IMR-90 (cell line): ENCODE measurements around the gene CLK3. TPM values are rescaled to one million over a fixed set of nuclear protein-coding genes. Genes with fewer than 3 reads are reported as not detected.

Source experiments
- ATAC-seq: fragments of 200-7000 bp; cut with Tn5 transposase; 2 replicates; pipeline ENCODE4 v1.9.1; 2020; ENCODE audit warnings: low read depth, mild to moderate bottlenecking, moderate library complexity
- BruUV-seq: library from RNA; stranded (reverse); fragments of 400-500 nt; replicated peaks from 2 replicates; lab custom pipeline; 2021; lab: Mats Ljungman, UMichigan
- CTCF ChIA-PET: fragments of 300-600 bp; formaldehyde crosslinking; extraction: SDS; loops from one replicate; lab custom pipeline; 2021; ENCODE audit warnings: antibody characterized with exemption; lab: Yijun Ruan, JAX
- POLR2A ChIA-PET: fragments of 300-600 bp; sonication (Branson Sonifier 250); formaldehyde crosslinking; loops from one replicate; lab custom pipeline; 2022; ENCODE audit warnings: antibody characterized with exemption; ENCODE audit not compliant: unreplicated experiment; lab: Charles Lee
- DNase-seq: peaks from one replicate; pipeline ENCODE4 v3.0.0; 2013
- H2AFZ ChIP-seq: replicated peaks from 2 replicates; pipeline ENCODE3; 2013; ENCODE audit warnings: low read length, mild to moderate bottlenecking; ENCODE audit not compliant: poor library complexity
- H2AK5ac ChIP-seq: 2 replicates; pipeline ENCODE4 v1.6.1; 2013; ENCODE audit warnings: low read depth, low read length, inconsistent platforms
- H2AK9ac ChIP-seq: replicated peaks from 2 replicates; pipeline ENCODE3; 2013; ENCODE audit warnings: mild to moderate bottlenecking, low read depth, low read length, moderate library complexity; ENCODE audit not compliant: poor library complexity
- H2BK120ac ChIP-seq: 2 replicates; pipeline ENCODE4 v1.6.1; 2013; ENCODE audit warnings: low read depth, low read length, inconsistent platforms
- H2BK15ac ChIP-seq: 3 replicates; pipeline ENCODE4 v1.6.1; 2013; ENCODE audit warnings: low read depth, low read length, inconsistent platforms
- H2BK20ac ChIP-seq: 2 replicates; pipeline ENCODE4 v1.6.1; 2013; ENCODE audit warnings: low read depth, mild to moderate bottlenecking, inconsistent platforms, low read length, moderate library complexity
- H2BK5ac ChIP-seq: 2 replicates; pipeline ENCODE4 v1.6.1; 2013; ENCODE audit warnings: mild to moderate bottlenecking, low read depth, low read length, inconsistent platforms; ENCODE audit not compliant: poor library complexity, severe bottlenecking
- H3K14ac ChIP-seq: replicated peaks from 2 replicates; pipeline ENCODE4 v1.6.1; 2013; ENCODE audit warnings: low read depth, low read length, inconsistent platforms
- H3K18ac ChIP-seq: 2 replicates; pipeline ENCODE4 v1.6.1; 2013; ENCODE audit warnings: low read depth, low read length, control low read depth
- H3K23ac ChIP-seq: 2 replicates; pipeline ENCODE4 v1.6.1; 2013; ENCODE audit warnings: low read depth, low read length, inconsistent platforms
- H3K27ac ChIP-seq: 2 replicates; pipeline ENCODE4 v1.5.1; 2013; ENCODE audit warnings: mild to moderate bottlenecking, control low read depth, low read length; ENCODE audit not compliant: insufficient read depth
- H3K27me3 ChIP-seq: 2 replicates; pipeline ENCODE4 v1.6.1; 2013; ENCODE audit warnings: low read length; ENCODE audit not compliant: control insufficient read depth, insufficient read depth
- H3K36me3 ChIP-seq: 2 replicates; pipeline ENCODE4 v1.6.1; 2013; ENCODE audit warnings: low read length, mixed read lengths; ENCODE audit not compliant: control insufficient read depth, insufficient read depth
- H3K4ac ChIP-seq: 2 replicates; pipeline ENCODE4 v1.6.1; 2013; ENCODE audit warnings: low read depth, low read length, inconsistent platforms
- H3K4me1 ChIP-seq: 2 replicates; pipeline ENCODE4 v1.6.1; 2013; ENCODE audit warnings: low read length, mixed read lengths; ENCODE audit not compliant: control insufficient read depth, insufficient read depth
- H3K4me2 ChIP-seq: 2 replicates; pipeline ENCODE4 v1.6.1; 2013; ENCODE audit warnings: low read depth, mild to moderate bottlenecking, control low read depth, low read length, moderate library complexity
- H3K4me3 ChIP-seq: 2 replicates; pipeline ENCODE4 v1.5.1; 2013; ENCODE audit warnings: low read depth, mild to moderate bottlenecking, control low read depth, low read length, moderate library complexity; ENCODE audit not compliant: insufficient read depth
- H3K56ac ChIP-seq: 2 replicates; pipeline ENCODE4 v1.6.1; 2013; ENCODE audit warnings: low read length, inconsistent platforms; ENCODE audit not compliant: insufficient read depth; ENCODE audit errors: extremely low read depth
- H3K79me1 ChIP-seq, 2 experiments: 2 replicates each; pipeline ENCODE4 v1.6.1; 2013; ENCODE audit warnings: low read length in 2 of 2, inconsistent platforms in 1 of 2, low read depth in 1 of 2
- H3K9ac ChIP-seq: 2 replicates; pipeline ENCODE4 v1.6.1; 2013; ENCODE audit warnings: low read depth, low read length, control low read depth
- H3K9me1 ChIP-seq: 2 replicates; pipeline ENCODE4 v1.6.1; 2013; ENCODE audit warnings: low read length, inconsistent platforms; ENCODE audit not compliant: insufficient read depth
- H3K9me3 ChIP-seq: 2 replicates; pipeline ENCODE4 v1.6.1; 2013; ENCODE audit warnings: low read length; ENCODE audit not compliant: control insufficient read depth, insufficient read depth
- H4K20me1 ChIP-seq: 2 replicates; pipeline ENCODE4 v1.6.1; 2013; ENCODE audit warnings: low read length, inconsistent platforms; ENCODE audit not compliant: insufficient read depth
- H4K5ac ChIP-seq: 2 replicates; pipeline ENCODE4 v1.6.1; 2013; ENCODE audit warnings: mild to moderate bottlenecking, low read depth, low read length, control low read depth
- H4K8ac ChIP-seq, 2 experiments: 2 replicates each; pipeline ENCODE4 v1.6.1; 2013; ENCODE audit warnings: low read depth in 2 of 2, low read length in 2 of 2, control low read depth in 1 of 2, inconsistent platforms in 1 of 2
- H4K91ac ChIP-seq: 2 replicates; pipeline ENCODE4 v1.6.1; 2013; ENCODE audit warnings: low read depth, low read length, inconsistent platforms; ENCODE audit not compliant: insufficient read depth
- BHLHE40 ChIP-seq: fragments of 150-350 bp; IDR thresholded peaks from 2 replicates; pipeline ENCODE4 v1.6.1; 2016; ENCODE audit warnings: mild to moderate bottlenecking, low read depth, low read length
- CEBPB ChIP-seq: IDR thresholded peaks from 2 replicates; pipeline ENCODE4 v1.6.1; 2012; ENCODE audit warnings: low read depth, low read length, improper control_type of control experiment
- CHD1 ChIP-seq: IDR thresholded peaks from 2 replicates; pipeline ENCODE4 v1.6.1; 2012; ENCODE audit warnings: low read depth, low read length, improper control_type of control experiment
- MXI1 ChIP-seq: IDR thresholded peaks from 2 replicates; pipeline ENCODE4 v1.6.1; 2012; ENCODE audit warnings: low read depth, mild to moderate bottlenecking, low read length, moderate library complexity, borderline replicate concordance
- RAD21 ChIP-seq: IDR thresholded peaks from 2 replicates; pipeline ENCODE4 v1.6.1; 2012; ENCODE audit warnings: low read length, improper control_type of control experiment
- WGBS, 2 experiments: methylation state at CpG; one replicate each; pipeline versions ENCODE4 v1.1.5 to v1.1.7; 2013; ENCODE audit warnings: missing lambda C conversion rate in 2 of 2; ENCODE audit not compliant: insufficient read length in 1 of 2; ENCODE audit errors: extremely low coverage in 2 of 2; 5-methylcytosine and 5-hydroxymethylcytosine counted together
- dilution Hi-C: fragments of 300-500 bp; cut with HindIII; formaldehyde crosslinking; loops from one replicate; pipeline ENCODE4 v1.14.3; 2018; ENCODE audit warnings: low sequenced_read_pairs; ENCODE audit not compliant: unreplicated experiment
- in situ Hi-C: fragments of 300-500 bp; cut with MboI; formaldehyde crosslinking; loops from 3 replicates; pipeline ENCODE4 v1.14.3; 2019; ENCODE audit warnings: low sequenced_read_pairs, inconsistent platforms, mixed read lengths
- intact Hi-C: fragments of 100-400 bp; cut with micrococcal nuclease; formaldehyde crosslinking; loops from 2 replicates; pipeline ENCODE4 v1.10.0; 2022
- polyA plus RNA-seq, 3 experiments: library from polyadenylated mRNA; depleted of rRNA; stranded (reverse); fragments of >200 nt; gene quantifications; 2 replicates each; pipeline ENCODE4 v1.2.3, GENCODE V29; 2012; ENCODE audit warnings: low replicate concordance in 1 of 3
- total RNA-seq: library from RNA; depleted of rRNA; stranded (reverse); fragments of >200 nt; gene quantifications from 2 replicates; pipeline ENCODE4 v1.2.3, GENCODE V29; 2012

Gene CLK3
- total and polyA plus RNA-seq, 2 of the 4 experiments (the other 2 are of a cell fraction), result 84.7 to 117 TPM

GRCh38 chr15:74653426-74654102, 37.9 kb downstream of the CLK3 start:
- BruUV-seq, result no TSS peak
- Histone ChIP-seq H3K9ac (no peak overlapping the region), H3K56ac (no peak overlapping the region), H3K4me2 (no peak overlapping the region; the same call in 1 of the 2 replicates), H3K18ac (no peak overlapping the region), H4K91ac (no peak overlapping the region), H3K27me3 (no peaks in the 10 kb centered on the region), H2AK5ac (no peak overlapping the region; the same call in 1 of the 2 replicates), H4K5ac (no peak overlapping the region), H3K9me1 (peaks cover 18% of the 10 kb centered on the region), H2BK5ac (no peak overlapping the region), H3K9me3 (no peaks in the 10 kb centered on the region), H2BK20ac (no peak overlapping the region), H4K8ac (no peak overlapping the region), H3K14ac (no peak overlapping the region), H4K20me1 (peaks cover 48% of the 10 kb centered on the region), H3K4me1 (peaks cover 9% of the 10 kb centered on the region), H2AFZ (no peak overlapping the region), H3K79me1 (peaks cover 40 to 65% of the 10 kb centered on the region in 2 experiments), H2BK15ac (no peak overlapping the region), H2BK120ac (no peak overlapping the region), H3K23ac (0 out of 2 replicates have a peak overlapping the region, but pooled peaks have one; percentile 24), H3K4ac (no peak overlapping the region), H3K4me3 (no peak overlapping the region), H2AK9ac (peak overlapping the region; percentile 68), H3K27ac (no peak overlapping the region), H3K36me3 (peaks cover 8% of the 10 kb centered on the region)
- dilution Hi-C loops (no loop called here), intact Hi-C loops (no loop called here), in situ Hi-C loops (no loop called here)
- CTCF ChIA-PET, result interaction anchor here (0.5 kb wide), 1 partner anchor 8 kb away, joined by 3 read pairs; no protein-coding TSS in a partner anchor
- peak; percentile 59 for DNase-seq
- ATAC-seq, result peak; percentile 64
- TF ChIP-seq RAD21, result no peak
- no peak for TF ChIP-seq MXI1
- no peak for TF ChIP-seq CEBPB
- TF ChIP-seq CHD1, result no peak
- TF ChIP-seq BHLHE40, result no peak
- WGBS, 2 experiments, result no CpG with 5 or more reads among the region's 7 CpGs
- POLR2A ChIA-PET, result no interaction called here
